GM21447 (cell line): ENCODE data around the gene RYR2.
A peak's percentile ranks its signal among the peaks of the same experiment; 100 is the strongest.

Source experiments
- ATAC-seq: cut with Tn5 transposase; IDR thresholded peaks from one replicate; pipeline ENCODE4 v1.9.1; 2021; ENCODE audit not compliant: unreplicated experiment

The RYR2 gene

DNA sequence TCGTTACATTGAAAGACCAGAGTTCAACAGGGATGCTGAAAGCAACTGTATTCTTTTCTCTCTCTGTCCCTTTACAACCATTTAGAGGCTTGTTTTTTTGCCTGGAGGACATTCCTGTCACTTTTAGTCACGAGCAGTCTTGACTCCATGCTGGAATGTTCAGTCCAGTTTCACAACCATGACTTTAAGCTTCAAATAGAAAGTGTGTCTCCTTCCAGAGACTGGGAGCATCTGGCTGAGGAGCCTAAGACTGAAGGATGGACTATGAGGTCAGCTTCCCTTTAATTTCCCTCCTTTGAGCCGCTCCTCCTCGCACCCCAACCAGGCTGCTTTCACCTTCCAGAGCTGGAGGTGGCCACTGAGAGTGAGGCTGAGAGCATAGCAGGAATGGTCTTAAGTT, 10.5 kb upstream of the RYR2 start:
- no peak for ATAC-seq

DNA sequence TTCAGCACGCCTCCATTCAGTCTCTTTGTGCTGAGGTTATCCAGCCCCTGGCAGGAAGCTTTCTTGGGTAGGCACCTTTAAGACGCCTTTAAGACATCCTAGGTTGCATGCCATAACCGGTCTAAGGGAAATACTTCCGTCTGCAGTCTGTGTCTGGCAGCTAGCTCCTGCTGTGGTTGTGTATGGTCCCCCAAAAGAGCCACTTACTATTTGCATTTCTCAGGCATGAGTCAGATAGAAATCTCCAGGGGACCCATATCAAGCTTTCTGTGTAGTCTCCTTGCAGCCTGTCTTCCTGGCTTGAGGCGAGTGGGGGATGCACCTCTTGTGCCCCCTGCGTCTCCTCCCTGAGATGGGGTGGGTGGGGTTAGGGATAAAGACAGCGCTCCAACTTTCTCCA, 10.0 kb upstream of the RYR2 start:
- ATAC-seq, result peak; percentile 74

DNA sequence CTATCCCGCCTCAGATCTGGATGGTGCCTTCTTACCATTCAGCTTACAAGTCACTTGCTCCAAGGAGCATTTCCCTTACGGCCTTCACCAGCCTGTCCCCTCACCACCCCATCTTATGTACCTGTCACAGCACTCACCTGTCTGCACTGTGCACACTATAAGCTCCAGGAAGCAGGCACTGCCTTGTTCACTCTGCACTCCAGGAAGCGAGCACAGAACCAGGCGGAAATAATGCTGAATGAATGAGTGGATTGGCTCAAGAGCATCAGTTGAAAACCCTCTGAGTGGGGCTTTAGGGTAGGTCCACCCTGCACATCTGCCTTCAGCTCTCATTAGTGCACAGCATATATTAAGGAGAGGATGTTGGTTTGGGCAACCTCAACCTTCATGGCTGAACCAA, 8.9 kb upstream of the RYR2 start:
- ATAC-seq, result no peak

GRCh38 chr1:237033804-237034203, 8.2 kb upstream of the RYR2 start:
- ATAC-seq, result no peak

- no peak for ATAC-seq
Measured at GRCh38 chr1:237035759-237036158, 6.2 kb upstream of the RYR2 start.

- ATAC-seq, result no peak
Measured at GRCh38 chr1:237038211-237038610, 3.8 kb upstream of the RYR2 start.

DNA sequence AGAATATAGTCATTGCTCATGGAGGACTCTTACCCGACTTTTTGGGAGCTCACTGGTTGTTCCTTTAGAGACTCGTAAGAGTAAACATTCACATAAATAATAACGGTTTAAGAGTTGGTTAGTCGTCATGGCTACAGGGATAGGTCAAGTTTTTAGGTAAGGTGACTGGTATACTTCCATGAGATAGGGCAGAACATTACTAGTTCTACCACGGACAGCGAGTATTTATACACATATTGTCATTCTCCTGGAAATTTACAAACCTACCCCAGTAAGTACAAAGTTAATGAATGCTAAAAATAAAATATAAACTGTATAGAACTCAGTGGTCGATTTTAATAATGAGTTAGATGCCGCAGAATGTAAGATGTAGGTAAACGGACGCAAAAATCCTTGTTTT, 1.2 kb upstream of the RYR2 start:
- ATAC-seq, result no peak

DNA sequence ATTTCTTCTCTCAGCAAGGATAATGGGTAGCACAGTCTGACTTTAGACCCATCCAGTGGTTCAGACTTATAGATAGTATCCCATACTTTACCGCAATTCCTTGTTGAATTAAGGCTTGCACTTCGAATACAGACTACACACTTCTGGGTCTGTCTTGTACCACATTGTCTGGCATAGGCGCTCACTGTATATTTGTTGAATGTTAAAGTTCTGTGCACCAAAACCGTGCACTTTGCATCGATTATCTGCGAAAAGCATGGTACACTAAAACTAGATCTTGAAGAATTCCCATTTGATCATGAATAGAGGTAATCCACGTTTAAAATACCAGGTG, 556 bp upstream of the RYR2 start:
- ATAC-seq, result no peak

DNA sequence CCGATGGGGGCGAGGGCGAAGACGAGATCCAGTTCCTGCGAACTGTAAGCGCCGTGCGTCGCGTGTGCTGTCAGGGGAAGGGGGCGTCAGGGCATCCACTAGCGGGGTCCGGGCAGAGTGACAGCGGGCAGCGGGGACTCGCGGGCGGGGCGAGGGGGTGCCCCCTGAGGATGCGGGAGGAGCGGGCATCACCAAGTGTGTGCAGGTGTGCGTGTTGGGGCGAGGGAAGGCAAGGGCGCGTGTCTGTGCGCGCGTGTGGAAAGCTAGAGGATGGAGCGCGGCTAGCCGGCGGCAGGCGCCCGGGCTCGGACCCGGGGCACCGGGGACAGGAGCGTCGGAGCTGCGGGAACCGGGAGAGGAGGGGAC, 525 bp downstream of the RYR2 start:
- ATAC-seq, result no peak

- ATAC-seq, result no peak
Measured at GRCh38 chr1:237042892-237043576, 1.1 kb downstream of the RYR2 start.

GRCh38 chr1:237043846-237044636, 2.1 kb downstream of the RYR2 start:
- ATAC-seq, result no peak

- ATAC-seq, result no peak
Measured at GRCh38 chr1:237045278-237046016, 3.5 kb downstream of the RYR2 start.

DNA sequence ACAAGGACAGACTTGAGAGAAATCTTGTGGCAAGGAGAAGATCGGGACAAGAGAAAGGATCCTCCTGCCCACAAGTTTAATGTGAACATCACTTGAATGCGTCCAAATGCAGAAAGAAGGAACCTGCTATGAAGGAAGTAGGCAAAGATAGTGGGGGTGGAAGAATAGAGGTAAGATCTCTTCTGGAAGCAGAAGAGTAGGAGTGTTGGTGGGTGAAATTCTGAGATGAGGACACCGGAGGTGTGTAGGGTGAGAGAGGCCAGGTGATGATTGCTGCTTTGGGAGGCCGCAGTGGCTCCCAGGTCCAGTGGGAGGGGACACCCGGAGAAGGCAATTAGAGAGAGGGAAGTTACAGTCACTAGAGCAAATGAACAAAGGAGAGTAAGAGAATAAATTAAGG, 6.8 kb downstream of the RYR2 start:
- no peak for ATAC-seq

DNA sequence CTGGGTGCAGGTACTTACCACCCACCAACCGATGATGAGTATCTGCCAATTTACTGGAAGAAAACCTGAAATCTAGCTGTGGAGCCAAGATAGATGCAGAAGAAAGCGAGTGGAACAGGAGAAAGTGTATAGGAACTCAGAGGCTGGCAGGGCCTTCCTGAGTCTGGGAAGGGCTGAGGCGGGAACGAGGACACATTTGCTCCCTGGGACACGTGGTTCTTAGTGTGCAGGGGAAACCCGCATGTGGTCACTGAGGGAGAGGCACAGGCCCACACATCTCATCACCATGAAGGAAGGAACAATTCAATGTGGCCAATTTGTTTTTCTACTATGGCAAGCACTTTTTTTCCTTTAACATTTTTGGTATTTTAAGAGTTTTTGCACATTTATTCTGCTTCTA, 8.2 kb downstream of the RYR2 start:
- ATAC-seq, result no peak

DNA sequence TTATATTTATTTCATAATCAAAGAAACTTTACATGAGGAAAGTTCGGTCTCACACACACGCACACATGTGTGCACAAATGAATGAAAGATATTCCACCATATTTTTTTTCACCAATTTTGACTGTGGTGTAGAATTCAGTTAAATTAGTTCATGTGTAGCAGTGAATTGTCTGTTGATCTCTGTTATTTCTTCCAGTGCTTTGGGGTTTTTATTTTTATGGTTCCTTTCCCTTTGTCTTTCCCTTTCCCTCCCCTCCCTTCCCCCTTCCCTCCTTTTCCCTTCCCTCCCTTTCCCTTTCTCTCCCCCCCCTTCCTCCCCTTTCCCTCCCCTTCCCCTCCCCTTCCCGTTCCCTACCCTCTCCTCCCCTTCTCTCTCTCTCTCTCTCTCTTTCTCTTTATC, 8.9 kb downstream of the RYR2 start:
- no peak for ATAC-seq

DNA sequence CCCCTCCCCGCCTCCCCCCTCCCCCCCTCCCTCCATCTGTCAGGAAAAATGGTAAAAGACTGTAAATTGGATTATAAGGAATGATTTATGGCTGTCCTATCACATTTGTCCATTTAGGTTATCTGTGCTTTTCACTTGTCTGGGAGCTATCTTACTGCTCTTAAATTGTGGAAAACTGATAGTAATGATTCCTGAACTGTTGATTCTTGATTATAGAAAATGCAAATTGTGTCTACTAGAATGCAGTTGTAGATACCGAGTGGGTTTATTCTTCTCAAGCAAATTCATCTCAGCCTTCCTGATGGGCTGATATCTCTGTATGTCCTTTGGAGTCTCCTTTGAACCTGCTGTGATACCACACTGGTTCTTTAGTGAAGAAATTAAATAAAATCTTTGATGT, 12.3 kb downstream of the RYR2 start:
- ATAC-seq, result no peak

GRCh38 chr1:237058470-237058869, 16.5 kb downstream of the RYR2 start:
- no peak for ATAC-seq

DNA sequence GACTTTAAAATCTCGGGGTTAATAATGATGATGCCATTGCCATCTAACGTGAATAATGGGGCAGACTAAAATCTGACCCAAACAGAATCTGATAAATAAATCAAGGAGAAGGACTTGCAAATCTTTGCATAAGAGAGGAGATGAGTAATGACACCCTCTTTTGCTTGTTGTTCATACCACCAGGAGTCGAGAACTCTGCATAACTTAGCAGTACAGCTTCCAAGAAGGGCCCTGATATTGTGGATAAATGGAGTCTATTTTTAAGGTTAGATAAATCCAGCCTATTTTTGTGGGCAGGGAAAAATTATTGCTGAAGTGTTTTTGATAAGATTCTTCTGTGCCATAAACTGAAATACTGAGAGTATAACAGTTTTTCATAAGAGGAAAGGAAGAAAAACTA, 17.3 kb downstream of the RYR2 start:
- ATAC-seq, result no peak

DNA sequence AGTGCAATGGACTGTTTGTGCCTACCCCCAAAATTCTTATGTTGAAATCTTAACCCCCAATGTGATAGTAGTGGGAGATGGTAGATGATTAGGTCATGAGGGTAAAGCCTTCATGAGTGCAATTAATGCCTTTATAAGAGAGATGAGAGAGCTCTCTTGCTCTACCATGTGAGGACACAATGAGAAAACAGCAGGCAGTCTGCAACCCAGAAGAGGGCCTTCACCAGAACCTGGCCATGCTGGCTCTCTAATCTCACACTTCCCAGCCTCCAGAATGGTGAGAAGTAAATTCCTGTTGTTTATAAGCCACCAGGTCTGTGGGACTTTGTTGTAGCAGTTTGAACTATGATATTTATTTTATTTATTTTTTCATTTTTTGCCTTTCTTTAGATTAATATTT, 21.0 kb downstream of the RYR2 start:
- no peak for ATAC-seq

GRCh38 chr1:237065903-237066302, 23.9 kb downstream of the RYR2 start:
- no peak for ATAC-seq

DNA sequence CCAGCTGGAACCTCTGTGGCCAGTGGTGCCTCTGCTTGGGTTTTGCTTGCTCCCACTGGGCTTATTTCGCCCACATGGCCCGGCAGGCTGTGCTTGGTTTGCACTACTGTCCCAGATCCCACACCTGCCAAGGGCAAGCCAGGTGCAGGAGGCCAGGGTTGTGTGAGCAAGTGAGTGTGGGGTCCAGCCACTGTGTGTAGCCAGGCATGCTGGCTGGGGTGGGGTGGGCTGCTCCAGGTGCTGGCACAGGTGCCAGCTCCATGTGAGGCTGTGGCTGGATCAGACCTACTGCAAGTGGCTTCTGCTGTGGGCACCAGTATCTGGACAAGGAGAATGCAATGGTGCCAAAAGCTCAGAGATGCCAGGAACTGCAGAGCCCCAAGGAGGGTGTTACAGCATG, 28.5 kb downstream of the RYR2 start:
- no peak for ATAC-seq
